SJCRH30 (cell line): Measurements from ENCODE around the gene MYBBP1A. TPM values are rescaled to one million over a fixed set of nuclear protein-coding genes. Genes with fewer than 3 reads are reported as not detected.
"Not testable (repeated sequence)": the region's sequence is repeated elsewhere in the genome, so short reads cannot be mapped to it uniquely, and the experiment has no call there.

ENCODE experiments used
- DNase-seq, 2 experiments: peaks; one replicate each; pipeline ENCODE4 v3.0.0-alpha.2; 2015 to 2020
- H3K27ac ChIP-seq: fragments of 250-450 bp; sonication (Bioruptor Pico); 2 replicates; pipeline ENCODE4 v1.5.1; 2020; ENCODE audit warnings: mild to moderate bottlenecking, moderate library complexity
- H3K27me3 ChIP-seq: fragments of 250-450 bp; sonication (Bioruptor Pico); 2 replicates; pipeline ENCODE4 v1.5.1; 2020; ENCODE audit warnings: mild to moderate bottlenecking, moderate library complexity
- H3K36me3 ChIP-seq: fragments of 250-450 bp; sonication (Bioruptor Pico); 2 replicates; pipeline ENCODE4 v1.5.1; 2020; ENCODE audit warnings: mild to moderate bottlenecking, moderate library complexity
- H3K4me1 ChIP-seq: fragments of 250-450 bp; sonication (Bioruptor Pico); 2 replicates; pipeline ENCODE4 v1.5.1; 2020; ENCODE audit warnings: mild to moderate bottlenecking, moderate library complexity
- H3K4me3 ChIP-seq: fragments of 250-450 bp; sonication (Bioruptor Pico); 2 replicates; pipeline ENCODE4 v1.5.1; 2020; ENCODE audit warnings: mild to moderate bottlenecking, moderate library complexity
- H3K9me3 ChIP-seq: fragments of 250-450 bp; sonication (Bioruptor Pico); replicated peaks from 2 replicates; pipeline ENCODE4 v1.5.1; 2020; ENCODE audit warnings: mild to moderate bottlenecking, moderate library complexity
- total RNA-seq: library from RNA; depleted of rRNA; stranded (reverse); fragments of >200 nt; shearing (Covaris generic); gene quantifications from 2 replicates; pipeline ENCODE4 v1.2.3, GENCODE V29; 2014; rRNA removed

The MYBBP1A gene, protein sequence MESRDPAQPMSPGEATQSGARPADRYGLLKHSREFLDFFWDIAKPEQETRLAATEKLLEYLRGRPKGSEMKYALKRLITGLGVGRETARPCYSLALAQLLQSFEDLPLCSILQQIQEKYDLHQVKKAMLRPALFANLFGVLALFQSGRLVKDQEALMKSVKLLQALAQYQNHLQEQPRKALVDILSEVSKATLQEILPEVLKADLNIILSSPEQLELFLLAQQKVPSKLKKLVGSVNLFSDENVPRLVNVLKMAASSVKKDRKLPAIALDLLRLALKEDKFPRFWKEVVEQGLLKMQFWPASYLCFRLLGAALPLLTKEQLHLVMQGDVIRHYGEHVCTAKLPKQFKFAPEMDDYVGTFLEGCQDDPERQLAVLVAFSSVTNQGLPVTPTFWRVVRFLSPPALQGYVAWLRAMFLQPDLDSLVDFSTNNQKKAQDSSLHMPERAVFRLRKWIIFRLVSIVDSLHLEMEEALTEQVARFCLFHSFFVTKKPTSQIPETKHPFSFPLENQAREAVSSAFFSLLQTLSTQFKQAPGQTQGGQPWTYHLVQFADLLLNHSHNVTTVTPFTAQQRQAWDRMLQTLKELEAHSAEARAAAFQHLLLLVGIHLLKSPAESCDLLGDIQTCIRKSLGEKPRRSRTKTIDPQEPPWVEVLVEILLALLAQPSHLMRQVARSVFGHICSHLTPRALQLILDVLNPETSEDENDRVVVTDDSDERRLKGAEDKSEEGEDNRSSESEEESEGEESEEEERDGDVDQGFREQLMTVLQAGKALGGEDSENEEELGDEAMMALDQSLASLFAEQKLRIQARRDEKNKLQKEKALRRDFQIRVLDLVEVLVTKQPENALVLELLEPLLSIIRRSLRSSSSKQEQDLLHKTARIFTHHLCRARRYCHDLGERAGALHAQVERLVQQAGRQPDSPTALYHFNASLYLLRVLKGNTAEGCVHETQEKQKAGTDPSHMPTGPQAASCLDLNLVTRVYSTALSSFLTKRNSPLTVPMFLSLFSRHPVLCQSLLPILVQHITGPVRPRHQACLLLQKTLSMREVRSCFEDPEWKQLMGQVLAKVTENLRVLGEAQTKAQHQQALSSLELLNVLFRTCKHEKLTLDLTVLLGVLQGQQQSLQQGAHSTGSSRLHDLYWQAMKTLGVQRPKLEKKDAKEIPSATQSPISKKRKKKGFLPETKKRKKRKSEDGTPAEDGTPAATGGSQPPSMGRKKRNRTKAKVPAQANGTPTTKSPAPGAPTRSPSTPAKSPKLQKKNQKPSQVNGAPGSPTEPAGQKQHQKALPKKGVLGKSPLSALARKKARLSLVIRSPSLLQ (N-terminal part only)
- 37.0 and 40.3 TPM in 2 replicates for total RNA-seq

GRCh38 chr17:4554997-4555799, at the start of gene MYBBP1A:
Gene MYBBP1A (minus strand): TSS chr17:4555384. CDS start chr17:4555324, 60 bp downstream.
- Histone ChIP-seq H3K36me3 (peaks cover 7% of the 10 kb centered on the region; the same call in 1 of the 2 replicates), H3K4me1 (no peaks in the 10 kb centered on the region), H3K4me3 (peak within 1 kb of the TSS; percentile 72), H3K27me3 (no peaks in the 10 kb centered on the region), H3K9me3 (no peaks in the 10 kb centered on the region), H3K27ac (peak within 1 kb of the TSS; percentile 39; the same call in 1 of the 2 replicates)
- DNase-seq = peak; percentile 93

GRCh38 chr17:4604736-4605135, 49.6 kb upstream of the MYBBP1A start:
- not testable (repeated sequence) for H3K27ac ChIP-seq
- peaks cover 10% of the 10 kb centered on the region; the same call in 1 of the 2 replicates for H3K4me1 ChIP-seq

GRCh38 chr17:4604111-4604644, 49.0 kb upstream of the MYBBP1A start:
- peaks cover 13% of the 10 kb centered on the region; the same call in 1 of the 2 replicates for H3K4me1 ChIP-seq
- H3K36me3 ChIP-seq = no peaks in the 10 kb centered on the region
- no peaks in the 10 kb centered on the region for H3K9me3 ChIP-seq
- H3K4me3 ChIP-seq = no peak overlapping the region
- no peak overlapping the region for H3K27ac ChIP-seq
- peak; percentile 81 to 89 for DNase-seq
- H3K27me3 ChIP-seq = no peaks in the 10 kb centered on the region

More at GRCh38 chr17:4604736-4605135, 49.6 kb upstream of the MYBBP1A start:
- H3K27me3 ChIP-seq, H3K36me3 ChIP-seq, H3K9me3 ChIP-seq, DNase-seq, H3K4me3 ChIP-seq: not testable (repeated sequence)

DNA sequence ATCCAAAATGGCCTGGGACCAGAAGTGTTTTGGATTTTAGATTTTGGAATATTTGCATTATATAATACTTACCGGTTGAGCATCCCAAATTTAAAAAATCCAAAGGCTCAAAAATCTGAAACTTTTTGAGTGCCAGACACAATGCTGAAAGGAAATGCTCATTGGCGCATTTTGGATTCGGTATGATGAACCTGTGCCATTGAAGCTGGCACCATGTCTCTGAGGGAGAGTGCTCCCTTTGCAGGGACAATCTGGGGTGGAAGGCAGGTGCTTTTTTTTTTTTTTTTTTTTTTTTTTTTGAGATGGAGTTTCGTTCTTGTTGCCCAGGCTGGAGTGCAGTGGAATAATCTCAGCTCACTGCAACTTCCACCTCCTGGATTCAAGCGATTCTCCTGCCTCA, 46.9 kb upstream of the MYBBP1A start:
- H3K27ac ChIP-seq = no peak overlapping the region
- no peak for DNase-seq
- no peak overlapping the region for H3K4me3 ChIP-seq
- no peaks in the 10 kb centered on the region for H3K9me3 ChIP-seq
- H3K36me3 ChIP-seq = no peaks in the 10 kb centered on the region
- H3K4me1 ChIP-seq = peaks cover 10% of the 10 kb centered on the region; the same call in 1 of the 2 replicates
- H3K27me3 ChIP-seq = no peaks in the 10 kb centered on the region

DNA sequence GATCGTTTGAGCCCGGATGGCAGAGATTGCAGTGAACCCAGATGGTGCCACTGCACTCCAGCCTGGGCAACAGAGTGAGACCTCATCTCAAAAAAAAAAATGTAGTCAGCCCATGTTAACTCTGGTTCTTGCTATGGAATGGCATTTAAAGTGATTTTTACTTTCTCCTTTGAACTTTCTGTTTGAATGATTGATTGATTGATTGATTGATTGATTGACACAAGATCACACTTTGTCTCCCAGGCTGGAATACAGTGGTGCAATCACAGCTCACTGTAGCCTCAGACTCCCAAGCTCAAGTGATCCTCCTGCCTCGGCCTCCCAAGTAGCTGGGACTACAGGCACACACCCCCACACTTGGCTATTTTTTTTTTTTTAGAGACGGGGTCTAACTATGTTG, 46.1 kb upstream of the MYBBP1A start:
- H3K36me3 ChIP-seq = no peaks in the 10 kb centered on the region
- H3K4me3 ChIP-seq = no peak overlapping the region
- DNase-seq = no peak
- H3K27me3 ChIP-seq = no peaks in the 10 kb centered on the region
- no peaks in the 10 kb centered on the region for H3K9me3 ChIP-seq
- no peak overlapping the region for H3K27ac ChIP-seq
- peaks cover 10% of the 10 kb centered on the region; the same call in 1 of the 2 replicates for H3K4me1 ChIP-seq

DNA sequence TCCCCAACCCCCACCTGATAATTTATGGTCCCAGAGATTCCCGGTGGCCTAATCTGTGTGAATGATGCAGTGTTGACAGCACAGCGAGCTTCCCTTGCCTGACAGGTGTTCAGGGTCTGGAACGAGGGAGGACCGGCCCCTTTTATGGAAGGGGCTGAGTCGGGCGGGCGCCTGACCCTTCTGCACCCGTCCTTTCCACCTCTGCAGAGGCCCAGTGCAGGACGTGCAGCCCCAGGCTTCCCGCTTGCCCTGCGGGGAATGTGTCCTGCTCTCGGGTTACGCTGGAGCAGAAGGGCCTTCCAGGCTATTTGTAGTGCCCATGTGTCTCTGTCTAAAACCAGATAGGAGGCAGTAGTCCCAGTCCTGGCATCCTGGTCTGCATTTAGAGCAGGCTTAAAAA, 45.4 kb upstream of the MYBBP1A start:
- no peaks in the 10 kb centered on the region for H3K36me3 ChIP-seq
- no peak overlapping the region for H3K4me3 ChIP-seq
- no peaks in the 10 kb centered on the region for H3K9me3 ChIP-seq
- H3K27ac ChIP-seq = no peak overlapping the region
- peak; percentile 31 to 56 for DNase-seq
- peaks cover 10% of the 10 kb centered on the region; the same call in 1 of the 2 replicates for H3K4me1 ChIP-seq
- no peaks in the 10 kb centered on the region for H3K27me3 ChIP-seq

DNA sequence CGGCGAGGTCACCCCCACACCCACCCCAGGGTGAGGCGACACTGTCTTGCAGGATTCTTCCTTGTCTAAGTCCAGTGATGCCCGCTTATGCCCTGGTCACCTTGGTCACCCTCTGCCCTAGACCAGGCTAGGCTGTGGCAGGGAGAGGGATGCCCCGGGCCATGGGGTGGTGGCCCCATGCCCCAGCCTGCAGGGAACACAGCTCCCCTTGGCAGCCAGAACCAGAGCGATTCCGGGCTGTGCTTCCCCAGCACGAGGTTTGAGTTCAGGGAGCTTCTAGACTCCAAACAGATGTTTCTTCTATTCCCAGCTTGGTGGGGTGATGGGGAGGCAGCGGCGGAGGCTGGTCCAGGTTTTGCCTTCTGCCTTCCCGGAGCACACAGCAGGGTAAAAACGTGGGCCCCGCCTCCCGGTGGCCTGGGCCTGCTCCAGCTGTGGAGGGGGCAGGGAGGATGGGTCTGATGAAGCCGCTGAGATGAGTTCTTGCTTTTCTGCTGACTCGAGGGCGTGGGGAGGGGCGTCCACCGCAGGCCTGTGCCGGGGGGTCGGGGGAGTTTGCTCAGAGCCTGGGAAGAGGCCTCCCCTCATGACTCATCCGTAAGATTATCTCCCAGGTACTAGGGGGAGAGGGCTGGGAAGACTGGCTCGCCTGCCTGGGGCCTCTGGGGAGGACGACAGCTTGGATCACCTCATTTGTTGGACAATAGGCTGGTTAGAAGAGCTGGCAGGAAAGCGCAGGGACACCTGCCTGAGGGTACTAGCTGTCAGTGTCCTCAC, 44.5 kb upstream of the MYBBP1A start:
- Histone ChIP-seq H3K4me3 (no peak overlapping the region), H3K9me3 (no peaks in the 10 kb centered on the region), H3K27ac (no peak overlapping the region), H3K4me1 (peaks cover 10% of the 10 kb centered on the region; the same call in 1 of the 2 replicates), H3K27me3 (no peaks in the 10 kb centered on the region), H3K36me3 (no peaks in the 10 kb centered on the region)
- DNase-seq = peak; percentile 18 to 45

DNA sequence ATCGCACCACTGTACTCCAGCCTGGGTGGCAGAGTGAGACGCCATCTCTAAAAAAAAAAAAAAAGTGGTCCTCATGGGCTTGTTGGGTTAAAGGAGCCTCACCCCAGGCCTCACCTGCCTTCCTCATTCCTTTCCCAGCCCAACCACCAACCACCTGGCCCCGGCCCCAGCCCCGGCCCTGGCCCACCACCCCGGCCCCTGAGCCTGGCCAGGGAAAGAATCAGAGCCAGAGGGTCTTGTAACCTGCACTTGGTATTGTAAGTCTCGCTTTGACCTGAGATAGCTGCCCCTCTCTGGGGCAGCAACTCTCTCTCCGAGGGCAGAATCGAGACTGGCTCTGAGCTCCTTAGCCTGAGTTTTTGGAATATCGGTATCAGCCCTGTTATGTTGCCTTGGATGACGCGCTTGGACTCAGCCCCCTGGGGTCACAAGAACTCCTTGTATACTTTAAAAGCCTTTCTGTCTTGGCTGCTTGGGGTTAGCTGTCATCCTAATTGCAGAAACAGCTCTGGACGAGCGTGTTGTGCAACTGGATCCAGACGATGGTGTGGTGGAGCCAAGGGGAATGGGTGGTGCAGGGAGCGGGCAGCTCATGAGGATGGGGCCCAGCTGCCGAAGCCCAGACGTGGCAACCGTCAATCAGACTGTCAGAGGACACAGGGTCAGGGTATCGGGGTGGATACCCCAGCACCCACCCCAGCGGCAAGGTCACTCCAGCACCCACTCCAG, 43.8 kb upstream of the MYBBP1A start:
- H3K27me3 ChIP-seq = no peaks in the 10 kb centered on the region
- DNase-seq = no peak
- no peaks in the 10 kb centered on the region for H3K9me3 ChIP-seq
- no peak overlapping the region for H3K27ac ChIP-seq
- no peaks in the 10 kb centered on the region for H3K36me3 ChIP-seq
- H3K4me1 ChIP-seq = peaks cover 10% of the 10 kb centered on the region; the same call in 1 of the 2 replicates
- H3K4me3 ChIP-seq = no peak overlapping the region

DNA sequence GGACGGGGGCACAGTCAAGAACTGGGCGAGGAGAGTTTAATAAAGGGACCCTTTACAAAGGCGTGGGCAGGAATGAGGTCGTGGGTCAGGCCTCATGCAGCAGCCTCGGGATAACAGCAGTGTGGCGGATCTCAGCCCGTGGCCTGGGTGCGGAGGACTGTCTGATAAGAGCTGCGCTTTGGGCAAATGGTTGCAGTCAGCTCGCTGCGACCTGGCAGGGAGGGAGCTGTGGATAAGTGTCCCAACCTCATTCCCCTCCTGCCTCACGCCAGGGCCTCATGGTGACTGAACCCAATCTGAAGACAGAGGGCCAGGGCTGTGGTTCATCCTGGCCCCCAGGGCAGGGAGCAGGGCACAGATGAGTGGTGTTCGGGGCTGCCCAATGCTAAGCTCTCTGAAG, 42.8 kb upstream of the MYBBP1A start:
- H3K27me3 ChIP-seq = no peaks in the 10 kb centered on the region
- DNase-seq = no peak
- H3K9me3 ChIP-seq = no peaks in the 10 kb centered on the region
- no peak overlapping the region for H3K27ac ChIP-seq
- H3K4me3 ChIP-seq = no peak overlapping the region
- peaks cover 10% of the 10 kb centered on the region; the same call in 1 of the 2 replicates for H3K4me1 ChIP-seq
- H3K36me3 ChIP-seq = no peaks in the 10 kb centered on the region

GRCh38 chr17:4596636-4597380, 41.6 kb upstream of the MYBBP1A start:
- peaks cover 10% of the 10 kb centered on the region; the same call in 1 of the 2 replicates for H3K4me1 ChIP-seq

DNA sequence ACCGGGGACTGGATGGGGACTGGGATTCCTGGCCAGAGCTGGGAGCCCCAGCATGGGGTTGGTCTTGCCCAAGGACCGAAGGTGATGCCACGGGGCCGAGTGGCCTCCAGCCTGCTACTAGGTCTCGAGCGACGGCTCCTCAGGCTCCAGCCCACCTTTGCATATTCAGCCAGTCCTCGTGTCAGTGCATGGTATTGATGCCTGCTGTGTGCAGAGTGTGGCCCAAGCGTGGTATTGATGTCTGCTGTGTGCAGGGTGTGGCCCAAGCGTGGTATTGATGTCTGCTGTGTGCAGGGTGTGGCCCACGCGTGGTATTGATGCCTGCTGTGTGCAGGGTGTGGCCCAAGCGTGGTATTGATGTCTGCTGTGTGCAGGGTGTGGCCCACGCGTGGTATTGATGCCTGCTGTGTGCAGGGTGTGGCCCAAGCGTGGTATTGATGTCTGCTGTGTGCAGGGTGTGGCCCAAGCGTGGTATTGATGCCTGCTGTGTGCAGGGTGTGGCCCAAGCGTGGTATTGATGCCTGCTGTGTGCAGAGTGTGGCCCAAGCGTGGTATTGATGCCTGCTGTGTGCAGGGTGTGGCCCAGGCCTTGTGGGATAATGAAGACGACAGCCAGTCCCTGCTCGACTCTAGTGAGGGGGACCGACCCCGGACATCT, 40.6 kb upstream of the MYBBP1A start:
- H3K4me1 ChIP-seq = peaks cover 10% of the 10 kb centered on the region; the same call in 1 of the 2 replicates
- H3K4me3 ChIP-seq, H3K27me3 ChIP-seq, H3K27ac ChIP-seq, DNase-seq, H3K9me3 ChIP-seq, H3K36me3 ChIP-seq: not testable (repeated sequence)

More at GRCh38 chr17:4596636-4597380, 41.6 kb upstream of the MYBBP1A start:
- Histone ChIP-seq H3K27ac (no peak overlapping the region), H3K27me3 (no peaks in the 10 kb centered on the region), H3K9me3 (no peaks in the 10 kb centered on the region), H3K36me3 (no peaks in the 10 kb centered on the region), H3K4me3 (no peak overlapping the region)
- no peak for DNase-seq
